Measurements from ENCODE around the gene MYO9B.

DNA sequence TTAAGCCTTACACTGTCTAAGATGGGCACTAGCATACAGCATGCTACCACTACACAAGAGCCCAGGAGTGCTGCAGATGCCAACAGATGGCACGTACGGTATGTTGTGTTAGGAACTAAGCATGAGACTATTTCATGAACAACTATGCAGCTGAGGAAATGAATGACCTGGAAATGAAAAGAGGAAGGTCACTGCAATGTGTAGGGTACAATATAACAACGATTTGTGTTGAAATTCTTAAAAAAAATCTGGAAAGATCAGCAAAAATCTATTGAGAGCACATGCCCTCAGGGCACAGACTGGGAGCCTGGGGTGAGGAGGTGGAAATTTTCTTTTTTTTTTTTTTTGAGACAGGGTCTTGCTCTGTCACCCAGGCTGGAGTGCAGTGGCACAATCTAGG is 14.8 kb upstream of the MYO9B start:
- no peak for TF ChIP-seq POLR2AphosphoS5 (IDR thresholded peaks at IDR 0.05; ENCODE audit: low read depth, low read length)
- TF ChIP-seq TAF1 (IDR thresholded peaks at IDR 0.05; ENCODE audit: borderline replicate concordance, insufficient read depth, low read length): no peak
- TF ChIP-seq REST (IDR thresholded peaks at IDR 0.05; ENCODE audit: insufficient read depth in 1 of 2, low read depth in 2 of 2, low read length in 2 of 2): no peak
